ENCODE results near the gene SPATA31A3. TPM values are rescaled to one million over a fixed set of nuclear protein-coding genes. Genes with fewer than 3 reads are reported as not detected.
"Not testable (repeated sequence)": the region's sequence is repeated elsewhere in the genome, so short reads cannot be mapped to it uniquely, and the experiment has no call there.

SPATA31A3 gene
- not detected in 2 replicates for total RNA-seq
- polyA plus RNA-seq: not detected in 2 replicates
- not detected in 2 replicates for polyA plus RNA-seq (2012)
- not detected in 2 replicates for polyA minus RNA-seq (ENCODE audit: low replicate concordance)

- not testable (repeated sequence) for DNase-seq (ENCODE audit: low read depth in 2 of 2); H3K27ac ChIP-seq (ENCODE audit: insufficient read depth, low read length); H3K79me2 ChIP-seq (ENCODE audit: control insufficient read depth, insufficient read depth, low read length); H3K9me3 ChIP-seq (ENCODE audit: control insufficient read depth, insufficient read depth, low read depth, low read length); H3K4me2 ChIP-seq (ENCODE audit: extremely low read depth, insufficient read depth, low read length); H4K20me1 ChIP-seq (ENCODE audit: control insufficient read depth, extremely low read depth, insufficient read depth, low read length); H3K4me1 ChIP-seq (ENCODE audit: control insufficient read depth, extremely low read depth, insufficient read depth, low read length); H3K27me3 ChIP-seq (ENCODE audit: control insufficient read depth, insufficient read depth, low read length); H3K36me3 ChIP-seq (ENCODE audit: control insufficient read depth, insufficient read depth, low read length); H3K9ac ChIP-seq (ENCODE audit: insufficient read depth, low read length); H2AFZ ChIP-seq (ENCODE audit: low read length); H3K4me3 ChIP-seq (replicated peaks in 1 of 4; ENCODE audit: control extremely low read depth in 1 of 4, insufficient read depth in 1 of 4, low read depth in 3 of 4, low read length in 4 of 4)
Observed at GRCh38 chr9:66992450-66992849, at the start of gene SPATA31A3. TSS of gene SPATA31A3 (minus strand) at chr9:66992550. CDS start at chr9:66992521, 29 bp downstream.

GRCh38 chr9:66952576-66952975, 39.8 kb downstream of the SPATA31A3 start:
- not testable (repeated sequence) for H3K79me2 ChIP-seq (ENCODE audit: control insufficient read depth, insufficient read depth, low read length); H4K20me1 ChIP-seq (ENCODE audit: control insufficient read depth, extremely low read depth, insufficient read depth, low read length); H3K9me3 ChIP-seq (ENCODE audit: control insufficient read depth, insufficient read depth, low read depth, low read length); H3K4me3 ChIP-seq (replicated peaks in 1 of 4; ENCODE audit: control extremely low read depth in 1 of 4, insufficient read depth in 1 of 4, low read depth in 3 of 4, low read length in 4 of 4); H3K27me3 ChIP-seq (ENCODE audit: control insufficient read depth, insufficient read depth, low read length); H3K36me3 ChIP-seq (ENCODE audit: control insufficient read depth, insufficient read depth, low read length); H3K9ac ChIP-seq (ENCODE audit: insufficient read depth, low read length); H3K4me2 ChIP-seq (ENCODE audit: extremely low read depth, insufficient read depth, low read length); H3K27ac ChIP-seq (ENCODE audit: insufficient read depth, low read length); H3K4me1 ChIP-seq (ENCODE audit: control insufficient read depth, extremely low read depth, insufficient read depth, low read length); H2AFZ ChIP-seq (ENCODE audit: low read length)
- peak in 1 of 2 donors; percentile 45 for DNase-seq (ENCODE audit: low read depth in 2 of 2)

GRCh38 chr9:66942400-66943155, 49.8 kb downstream of the SPATA31A3 start:
- not testable (repeated sequence) for H3K4me2 ChIP-seq (ENCODE audit: extremely low read depth, insufficient read depth, low read length); H3K79me2 ChIP-seq (ENCODE audit: control insufficient read depth, insufficient read depth, low read length); H3K27ac ChIP-seq (ENCODE audit: insufficient read depth, low read length); H3K4me1 ChIP-seq (ENCODE audit: control insufficient read depth, extremely low read depth, insufficient read depth, low read length); H3K4me3 ChIP-seq (replicated peaks in 1 of 4; ENCODE audit: control extremely low read depth in 1 of 4, insufficient read depth in 1 of 4, low read depth in 3 of 4, low read length in 4 of 4); H3K36me3 ChIP-seq (ENCODE audit: control insufficient read depth, insufficient read depth, low read length); H2AFZ ChIP-seq (ENCODE audit: low read length); H3K27me3 ChIP-seq (ENCODE audit: control insufficient read depth, insufficient read depth, low read length); H3K9me3 ChIP-seq (ENCODE audit: control insufficient read depth, insufficient read depth, low read depth, low read length); H4K20me1 ChIP-seq (ENCODE audit: control insufficient read depth, extremely low read depth, insufficient read depth, low read length); H3K9ac ChIP-seq (ENCODE audit: insufficient read depth, low read length)
- peak in 1 of 2 donors; percentile 1 for DNase-seq (ENCODE audit: low read depth in 2 of 2)

- not testable (repeated sequence) for H2AFZ ChIP-seq (ENCODE audit: low read length); H4K20me1 ChIP-seq (ENCODE audit: control insufficient read depth, extremely low read depth, insufficient read depth, low read length); H3K27ac ChIP-seq (ENCODE audit: insufficient read depth, low read length); H3K4me3 ChIP-seq (replicated peaks in 1 of 4; ENCODE audit: control extremely low read depth in 1 of 4, insufficient read depth in 1 of 4, low read depth in 3 of 4, low read length in 4 of 4); H3K9me3 ChIP-seq (ENCODE audit: control insufficient read depth, insufficient read depth, low read depth, low read length); H3K4me2 ChIP-seq (ENCODE audit: extremely low read depth, insufficient read depth, low read length); H3K9ac ChIP-seq (ENCODE audit: insufficient read depth, low read length); H3K79me2 ChIP-seq (ENCODE audit: control insufficient read depth, insufficient read depth, low read length); H3K27me3 ChIP-seq (ENCODE audit: control insufficient read depth, insufficient read depth, low read length); H3K4me1 ChIP-seq (ENCODE audit: control insufficient read depth, extremely low read depth, insufficient read depth, low read length); DNase-seq (ENCODE audit: low read depth in 2 of 2); H3K36me3 ChIP-seq (ENCODE audit: control insufficient read depth, insufficient read depth, low read length)
Observed at GRCh38 chr9:66939878-66940830, 52.2 kb downstream of the SPATA31A3 start.

- DNase-seq (ENCODE audit: low read depth in 2 of 2); H2AFZ ChIP-seq (ENCODE audit: low read length); H3K4me2 ChIP-seq (ENCODE audit: extremely low read depth, insufficient read depth, low read length); H3K9ac ChIP-seq (ENCODE audit: insufficient read depth, low read length); H3K4me3 ChIP-seq (replicated peaks in 1 of 4; ENCODE audit: control extremely low read depth in 1 of 4, insufficient read depth in 1 of 4, low read depth in 3 of 4, low read length in 4 of 4); H3K79me2 ChIP-seq (ENCODE audit: control insufficient read depth, insufficient read depth, low read length); H3K36me3 ChIP-seq (ENCODE audit: control insufficient read depth, insufficient read depth, low read length); H3K27me3 ChIP-seq (ENCODE audit: control insufficient read depth, insufficient read depth, low read length); H3K9me3 ChIP-seq (ENCODE audit: control insufficient read depth, insufficient read depth, low read depth, low read length); H4K20me1 ChIP-seq (ENCODE audit: control insufficient read depth, extremely low read depth, insufficient read depth, low read length); H3K27ac ChIP-seq (ENCODE audit: insufficient read depth, low read length); H3K4me1 ChIP-seq (ENCODE audit: control insufficient read depth, extremely low read depth, insufficient read depth, low read length): not testable (repeated sequence)
Observed at GRCh38 chr9:66938322-66938721, 54.0 kb downstream of the SPATA31A3 start.

- H2AFZ ChIP-seq (ENCODE audit: low read length); H4K20me1 ChIP-seq (ENCODE audit: control insufficient read depth, extremely low read depth, insufficient read depth, low read length); H3K79me2 ChIP-seq (ENCODE audit: control insufficient read depth, insufficient read depth, low read length); H3K27ac ChIP-seq (ENCODE audit: insufficient read depth, low read length); H3K4me1 ChIP-seq (ENCODE audit: control insufficient read depth, extremely low read depth, insufficient read depth, low read length); H3K9me3 ChIP-seq (ENCODE audit: control insufficient read depth, insufficient read depth, low read depth, low read length); H3K4me2 ChIP-seq (ENCODE audit: extremely low read depth, insufficient read depth, low read length); H3K9ac ChIP-seq (ENCODE audit: insufficient read depth, low read length); DNase-seq (ENCODE audit: low read depth in 2 of 2); H3K4me3 ChIP-seq (replicated peaks in 1 of 4; ENCODE audit: control extremely low read depth in 1 of 4, insufficient read depth in 1 of 4, low read depth in 3 of 4, low read length in 4 of 4); H3K27me3 ChIP-seq (ENCODE audit: control insufficient read depth, insufficient read depth, low read length); H3K36me3 ChIP-seq (ENCODE audit: control insufficient read depth, insufficient read depth, low read length): not testable (repeated sequence)
Observed at GRCh38 chr9:66937662-66938061, 54.7 kb downstream of the SPATA31A3 start.

Measured in fibroblast of lung (primary cell).